Measurements from ENCODE around the gene TCEA2. TPM values are rescaled to one million over a fixed set of nuclear protein-coding genes. Genes with fewer than 3 reads are reported as not detected.

Gene TCEA2
- total RNA-seq, 2 donors from 2014 or later = 7.9 to 9.9 TPM

DNA sequence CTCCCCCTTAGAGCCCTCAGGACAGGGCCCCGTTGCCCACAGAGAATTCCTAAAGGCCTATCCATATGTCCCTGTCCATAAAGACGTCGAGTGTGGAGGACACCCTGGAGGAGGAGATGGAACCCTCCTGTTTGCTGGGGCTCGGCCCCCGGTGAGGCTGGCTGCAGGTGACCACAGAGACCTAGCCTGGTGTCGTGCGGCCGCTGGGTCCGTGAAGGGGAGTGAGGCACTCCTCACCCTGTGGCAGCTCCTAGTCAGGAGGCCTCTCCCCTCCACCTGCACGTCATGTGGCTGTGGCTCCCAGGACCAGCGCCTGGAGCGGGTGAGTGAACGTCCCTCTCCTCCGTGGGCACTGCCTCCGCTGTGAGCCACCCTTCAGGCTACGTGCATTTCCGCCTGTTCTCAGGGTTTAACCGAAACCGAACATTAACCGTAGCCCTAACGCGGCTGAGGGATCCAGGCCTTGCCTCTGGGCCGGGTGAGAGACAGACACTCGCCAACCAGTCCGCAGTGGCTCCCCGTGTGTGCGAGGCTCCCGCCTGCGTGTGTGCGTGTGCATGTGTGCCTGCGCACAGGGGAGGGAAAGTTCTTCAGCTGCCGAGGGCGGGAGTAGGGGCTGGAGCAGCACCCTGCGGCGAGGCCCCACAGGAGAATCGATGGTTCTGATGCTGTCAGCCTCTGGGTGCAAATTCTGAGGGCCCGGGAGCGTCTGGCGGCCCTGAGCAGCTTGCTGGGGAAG is 5.9 kb upstream of the TCEA2 start:
- no peak for DNase-seq
- no peak for ATAC-seq
- intact Hi-C loops (cut with DNase I, micrococcal nuclease) = loop anchor here in 1 of 2 donors (5.0 kb wide), 1 partner anchor 65 kb away; no protein-coding TSS in a partner anchor

DNA sequence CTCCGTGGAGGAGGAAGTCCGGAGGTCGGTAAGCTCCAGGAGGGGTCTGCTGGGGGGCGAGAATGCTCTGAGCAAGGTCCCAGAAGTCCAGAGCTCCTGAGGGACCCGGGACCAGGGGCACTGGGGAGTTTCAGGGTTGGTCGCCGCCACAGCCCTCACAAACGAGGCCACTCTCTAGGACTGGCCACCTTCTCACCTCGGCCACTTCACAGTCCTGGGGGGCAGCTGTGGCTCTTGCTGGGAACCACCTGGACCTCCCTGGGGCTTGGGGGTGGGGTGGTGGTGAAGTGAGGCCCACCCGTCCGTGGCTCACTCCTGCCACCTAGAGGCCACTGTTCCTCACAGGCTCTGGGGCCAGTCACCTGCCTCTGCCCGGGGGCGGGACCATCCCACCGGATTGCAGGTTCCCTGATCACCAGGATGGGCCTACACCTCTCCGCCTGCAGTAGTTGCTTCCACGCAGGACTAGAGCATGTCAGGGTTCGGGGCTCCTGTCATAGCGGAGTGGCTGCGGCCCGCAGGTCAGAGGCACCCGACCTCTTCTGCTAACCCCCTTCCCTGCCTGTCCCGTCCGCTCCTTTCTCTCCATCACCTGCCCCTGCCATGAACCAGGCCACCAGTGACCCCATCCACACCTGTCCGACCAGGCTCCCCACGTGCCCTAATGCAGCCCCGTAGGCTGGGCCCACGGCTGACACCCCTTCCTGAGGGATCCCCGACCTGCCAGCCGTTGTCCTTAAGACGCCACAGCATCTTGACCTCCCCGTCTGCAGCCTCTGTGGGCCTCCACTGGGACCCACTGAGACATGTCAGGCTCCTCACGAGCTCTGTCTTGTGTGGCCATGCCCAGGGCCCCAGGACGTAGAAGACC is 5.1 kb upstream of the TCEA2 start:
- ATAC-seq (peak; percentile 76), DNase-seq (peak in 1 of 2 donors; percentile 87)
- intact Hi-C loops (cut with DNase I, micrococcal nuclease) = loop anchor here in 1 of 2 donors (5.0 kb wide), 1 partner anchor 66 kb away; no protein-coding TSS in a partner anchor

DNA sequence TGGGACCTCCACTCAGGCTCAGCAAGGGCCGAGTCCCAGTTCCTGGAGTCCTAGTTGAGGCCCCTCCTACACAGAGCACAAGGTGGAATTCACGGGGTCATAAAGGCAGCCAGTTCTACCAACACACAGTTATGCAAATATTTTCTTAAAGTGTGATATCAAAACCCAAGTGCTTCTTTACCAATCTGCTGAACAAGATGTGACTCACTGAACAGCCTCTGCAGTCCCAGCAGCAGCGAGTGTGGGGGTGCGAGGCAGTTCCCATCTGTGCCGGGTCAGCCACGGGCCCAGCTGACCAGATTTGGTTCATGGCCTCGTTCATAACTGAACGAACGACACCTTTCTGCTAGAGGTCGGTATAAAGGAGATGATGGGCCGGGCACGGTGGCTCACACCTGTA is 4.5 kb upstream of the TCEA2 start:
- no peak for DNase-seq
- intact Hi-C loops (cut with DNase I, micrococcal nuclease) = loop anchor here in 1 of 2 donors (5.0 kb wide), 1 partner anchor 66 kb away; no protein-coding TSS in a partner anchor
- ATAC-seq = no peak

DNA sequence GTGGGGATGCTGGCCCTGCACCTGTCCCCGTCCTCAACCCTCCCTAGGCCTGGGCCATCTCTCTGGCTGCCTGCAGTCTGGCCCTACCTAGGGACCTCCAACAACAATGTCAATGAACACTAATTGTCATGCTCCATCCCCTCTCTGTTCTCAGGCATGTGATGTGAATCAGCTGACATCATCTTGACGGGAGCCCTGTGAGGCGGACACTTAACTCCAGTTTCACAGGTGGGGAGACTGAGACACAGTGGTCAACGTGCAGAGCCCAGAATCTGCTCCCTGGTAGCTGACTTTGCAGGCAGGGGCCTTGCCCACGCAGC is 762 bp upstream of the TCEA2 start:
- intact Hi-C loops (cut with DNase I, micrococcal nuclease) = no loop called here
- DNase-seq (no peak), ATAC-seq (no peak)

DNA sequence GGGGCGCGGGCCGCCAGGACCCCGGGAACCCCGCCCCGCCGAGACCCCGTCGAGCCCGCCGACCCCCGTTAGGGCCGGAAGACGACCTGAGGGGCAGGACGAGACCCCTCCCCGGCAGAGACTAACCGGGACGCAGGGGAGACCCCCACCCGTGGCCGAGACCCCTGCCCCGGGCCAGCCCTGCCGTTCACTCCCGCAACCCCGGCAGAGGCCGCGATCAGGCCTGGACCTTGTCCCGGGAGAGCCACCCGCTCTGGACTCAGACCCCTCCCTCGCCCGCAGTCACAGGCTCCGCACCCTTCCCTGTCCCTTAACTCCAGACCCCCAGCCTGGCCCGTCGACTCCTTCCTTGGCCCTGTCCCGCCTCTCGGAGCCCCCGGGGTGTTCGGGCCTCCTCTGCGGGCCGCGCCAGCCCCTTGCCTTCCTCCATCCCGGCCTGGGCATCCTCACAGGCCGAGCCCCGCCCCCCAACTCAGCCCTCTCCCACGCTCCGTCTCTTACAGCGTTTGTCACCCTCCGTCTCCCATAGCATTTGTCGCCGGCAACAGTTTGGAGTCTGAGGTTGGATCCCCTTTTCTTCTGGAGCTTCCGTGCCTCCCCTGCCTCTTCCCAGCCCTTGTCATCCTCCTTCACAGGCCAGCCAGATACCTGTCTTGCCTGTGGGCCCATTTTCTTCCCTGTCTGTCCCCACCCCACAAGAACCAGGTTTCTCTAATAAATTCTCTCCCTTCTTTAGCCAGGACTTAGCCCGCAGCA is 569 bp downstream of the TCEA2 start:
- intact Hi-C loops (cut with DNase I, micrococcal nuclease) = no loop called here
- DNase-seq = peak in 1 of 2 donors; percentile 53
- ATAC-seq = peak; percentile 22

DNA sequence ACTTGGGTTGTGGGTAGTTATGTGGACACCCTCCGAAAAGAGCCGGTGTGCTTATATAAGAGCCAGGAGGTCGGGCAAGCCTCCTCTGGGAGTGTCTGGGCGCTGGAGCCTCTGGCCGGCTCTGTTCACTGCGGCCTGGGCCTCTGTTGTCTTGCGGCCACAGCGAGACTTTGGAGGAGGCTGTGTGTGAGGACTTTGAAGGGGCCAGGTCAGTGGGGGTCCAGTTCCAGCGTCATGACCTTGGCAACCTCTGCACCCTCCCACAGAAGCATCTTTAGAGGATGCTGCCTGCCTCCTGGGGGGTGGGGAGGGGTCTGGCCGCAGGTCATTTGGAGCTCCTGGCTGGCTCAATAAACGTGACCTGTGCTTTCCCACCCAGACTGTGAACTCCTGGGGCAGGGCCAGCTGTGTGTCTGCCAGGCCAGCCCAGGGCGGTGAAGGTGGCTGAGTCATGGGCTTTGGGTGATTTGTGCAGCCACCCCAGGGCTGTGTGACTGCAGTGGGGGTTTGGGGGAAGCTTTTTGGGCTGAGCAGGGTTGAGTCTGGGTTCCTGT is 1.2 kb downstream of the TCEA2 start:
- ATAC-seq = no peak
- DNase-seq = no peak
- intact Hi-C loops (cut with DNase I, micrococcal nuclease) = no loop called here

DNA sequence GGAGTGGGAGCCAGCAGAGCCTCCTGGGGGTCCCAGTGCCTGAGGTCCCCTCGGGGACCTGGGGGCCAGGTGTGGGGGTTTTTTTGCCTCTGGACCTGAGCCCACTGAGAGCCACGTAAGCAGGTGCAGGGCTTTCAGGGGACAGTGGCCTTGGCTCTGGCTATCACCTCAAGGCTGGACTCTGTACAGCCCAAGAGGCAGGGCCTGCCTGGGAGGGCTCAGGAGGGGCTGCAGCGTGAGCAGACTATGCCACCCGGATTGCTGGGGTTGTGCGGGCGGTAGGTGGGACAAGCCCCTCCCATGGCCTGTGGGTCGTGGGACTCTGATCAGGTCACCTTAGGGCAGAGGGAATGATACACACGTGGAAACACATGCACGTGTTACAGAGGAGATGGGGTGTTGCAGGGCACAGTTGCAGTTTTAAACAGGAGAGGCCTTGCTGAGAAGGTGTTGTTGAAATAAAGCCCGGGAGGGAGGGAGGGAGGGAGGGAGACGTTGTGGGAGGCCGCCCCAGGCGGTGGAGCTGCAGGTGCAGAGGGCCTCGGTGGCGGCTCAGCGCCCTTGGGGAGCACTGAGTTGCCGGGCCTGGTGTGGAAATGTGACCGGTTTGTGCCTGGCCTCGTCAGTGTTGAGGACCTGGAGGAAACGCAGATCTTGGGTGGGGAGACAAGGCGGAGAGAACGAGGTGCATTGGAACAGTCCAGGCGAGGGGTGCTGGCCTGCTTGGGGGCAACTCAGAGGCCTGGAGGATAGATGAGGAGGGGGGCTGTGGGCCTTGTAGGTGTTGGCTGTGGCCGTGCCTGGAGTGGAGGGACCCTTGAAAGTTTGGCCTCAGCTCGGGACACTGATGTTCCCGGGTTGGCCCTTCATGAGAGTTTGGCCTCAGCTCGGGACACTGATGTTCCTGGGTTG is 2.3 kb downstream of the TCEA2 start:
- ATAC-seq = no peak
- intact Hi-C loops (cut with DNase I, micrococcal nuclease) = no loop called here

DNA sequence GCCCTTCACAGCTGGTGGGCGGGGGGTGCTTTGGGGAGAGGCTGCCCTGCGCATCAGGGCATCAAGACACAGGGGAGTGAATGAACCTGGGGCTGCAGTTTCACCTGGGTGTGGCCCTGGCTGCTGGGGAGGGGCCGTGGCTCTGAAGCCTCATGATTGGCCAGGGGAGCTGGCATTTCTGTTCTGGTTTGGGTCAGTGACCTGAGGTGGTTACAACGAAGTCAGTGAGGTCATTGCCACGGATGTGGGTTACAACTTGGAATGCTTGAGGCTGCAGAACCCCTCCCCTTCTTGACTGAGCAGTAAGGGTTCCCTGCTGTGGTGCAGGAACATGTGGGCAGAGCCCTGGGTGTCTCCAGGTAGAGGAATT is 3.0 kb downstream of the TCEA2 start:
- intact Hi-C loops (cut with DNase I, micrococcal nuclease) = no loop called here
- ATAC-seq (no peak), DNase-seq (peak in 1 of 2 donors; percentile 36)

More for the DNA sequence above, 2.3 kb downstream of the TCEA2 start:
- no peak for DNase-seq

DNA sequence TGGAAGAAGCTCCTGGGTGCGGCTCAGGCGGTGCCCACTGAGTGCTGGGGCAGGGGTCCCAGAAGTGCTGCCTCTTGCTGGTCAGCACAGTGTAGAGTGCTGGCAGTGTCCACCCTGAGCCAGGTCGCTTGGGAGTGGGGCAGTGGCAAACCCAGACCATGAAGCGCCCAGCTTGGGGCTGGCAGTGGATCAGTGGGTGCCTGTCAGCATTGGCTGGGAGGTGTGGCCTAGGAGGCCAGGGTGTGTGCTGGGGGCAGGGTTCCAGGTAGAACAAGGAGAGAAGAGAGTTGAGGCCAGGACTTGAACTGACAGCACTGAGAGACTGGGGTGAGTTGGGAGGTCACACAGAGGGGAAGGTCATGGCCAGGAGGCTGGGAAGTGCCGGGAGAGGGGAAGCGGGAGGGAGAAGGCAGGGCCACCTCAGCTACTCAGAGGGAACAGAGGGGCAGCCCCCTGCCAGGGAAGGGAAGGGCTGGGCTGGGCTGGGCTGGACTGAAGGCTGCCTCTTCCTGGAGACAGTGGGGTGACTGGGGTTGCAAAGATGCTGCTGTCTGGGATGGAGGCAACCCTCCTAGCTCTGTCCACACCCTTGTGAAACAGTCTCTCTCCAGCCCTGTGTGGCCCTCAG is 4.1 kb downstream of the TCEA2 start:
- DNase-seq (no peak), ATAC-seq (no peak)
- intact Hi-C loops (cut with DNase I, micrococcal nuclease) = no loop called here

DNA sequence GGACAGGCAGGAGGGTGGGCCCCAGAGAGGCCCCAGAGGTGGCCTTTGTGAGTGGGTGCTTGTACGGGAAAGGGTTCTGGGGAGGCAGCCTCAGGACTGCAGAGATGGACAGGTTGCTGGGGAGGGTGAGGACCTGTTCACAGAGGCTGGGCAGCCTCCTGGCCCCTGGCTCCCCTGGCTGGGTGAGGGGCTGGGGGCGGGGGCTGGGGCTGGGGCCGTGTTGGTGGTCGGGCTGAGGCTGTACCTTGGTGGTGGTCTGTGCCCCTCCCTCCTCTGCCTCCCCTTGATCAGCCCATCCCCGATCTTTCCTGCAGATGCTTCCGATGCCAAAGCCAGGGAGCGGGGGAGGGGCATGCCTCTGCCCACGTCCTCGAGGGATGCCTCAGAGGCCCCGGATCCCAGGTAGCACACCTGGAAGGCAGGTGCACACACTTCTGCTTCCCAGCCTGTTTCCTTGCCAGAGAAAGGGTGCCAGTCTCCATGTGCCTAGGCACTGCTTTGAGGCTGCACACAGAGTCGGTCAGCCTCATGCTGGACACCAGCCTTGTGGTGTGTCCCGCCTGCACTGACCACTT is 4.8 kb downstream of the TCEA2 start:
- ATAC-seq (no peak), DNase-seq (no peak)
- intact Hi-C loops (cut with DNase I, micrococcal nuclease) = no loop called here

DNA sequence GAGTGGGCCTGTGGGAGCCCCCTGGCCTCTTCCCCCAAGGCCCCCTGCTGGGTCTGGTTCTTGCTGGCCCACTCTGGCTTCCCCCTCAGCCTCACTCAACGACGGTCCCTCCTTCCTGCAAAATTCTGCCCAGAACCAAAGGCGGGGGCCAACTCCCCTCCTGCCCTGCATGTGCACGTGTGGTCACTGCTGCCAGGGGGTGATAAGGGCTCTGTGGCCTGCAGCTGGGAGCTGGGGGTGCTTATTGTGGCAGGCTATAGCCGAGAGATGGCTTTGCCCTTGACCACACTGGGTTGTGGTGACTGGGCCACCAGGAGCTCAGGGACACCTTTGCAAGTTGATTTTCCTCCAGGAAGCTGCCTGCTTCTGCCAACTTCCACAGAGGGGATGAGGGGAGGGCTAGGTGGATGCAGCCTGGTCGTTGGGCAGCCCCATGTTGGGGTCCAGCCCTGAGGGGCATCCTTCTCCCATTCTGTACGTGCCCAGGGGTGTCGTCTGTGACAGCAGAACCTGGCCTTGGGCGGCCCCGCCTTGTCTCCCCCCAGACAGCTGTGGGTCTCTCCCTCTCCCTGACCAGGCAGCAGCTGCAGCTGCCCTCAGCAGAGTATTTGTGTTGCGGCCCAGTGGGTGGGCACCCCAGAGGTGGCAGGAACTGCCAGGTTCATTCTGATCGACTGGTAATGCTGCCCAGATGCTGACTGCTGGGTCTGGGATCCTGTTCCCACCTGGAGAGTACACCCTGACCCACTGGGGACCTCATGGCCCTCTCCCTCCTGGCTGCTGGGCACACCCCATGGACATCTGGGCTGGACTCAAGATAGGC is 5.6 kb downstream of the TCEA2 start:
- intact Hi-C loops (cut with DNase I, micrococcal nuclease) = no loop called here
- DNase-seq = no peak
- ATAC-seq = no peak

DNA sequence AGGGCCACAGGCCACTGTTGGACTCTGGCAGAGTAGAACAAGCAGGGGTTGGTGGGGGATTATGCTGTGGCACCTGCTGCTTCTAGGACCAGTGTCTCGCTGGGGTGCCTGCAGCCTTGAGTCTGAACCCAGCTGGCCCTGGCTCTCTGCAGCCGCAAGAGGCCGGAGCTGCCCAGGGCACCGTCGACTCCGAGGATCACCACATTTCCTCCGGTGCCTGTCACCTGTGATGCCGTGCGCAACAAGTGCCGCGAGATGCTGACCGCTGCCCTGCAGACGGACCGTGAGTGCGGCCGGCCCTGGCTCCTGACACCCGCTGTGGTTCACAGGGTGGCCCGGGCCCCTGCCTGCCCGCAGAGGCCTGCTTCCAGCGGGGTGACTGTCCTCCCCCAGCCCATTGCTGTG is 6.2 kb downstream of the TCEA2 start:
- ATAC-seq (no peak), DNase-seq (no peak)
- intact Hi-C loops (cut with DNase I, micrococcal nuclease) = no loop called here

DNA sequence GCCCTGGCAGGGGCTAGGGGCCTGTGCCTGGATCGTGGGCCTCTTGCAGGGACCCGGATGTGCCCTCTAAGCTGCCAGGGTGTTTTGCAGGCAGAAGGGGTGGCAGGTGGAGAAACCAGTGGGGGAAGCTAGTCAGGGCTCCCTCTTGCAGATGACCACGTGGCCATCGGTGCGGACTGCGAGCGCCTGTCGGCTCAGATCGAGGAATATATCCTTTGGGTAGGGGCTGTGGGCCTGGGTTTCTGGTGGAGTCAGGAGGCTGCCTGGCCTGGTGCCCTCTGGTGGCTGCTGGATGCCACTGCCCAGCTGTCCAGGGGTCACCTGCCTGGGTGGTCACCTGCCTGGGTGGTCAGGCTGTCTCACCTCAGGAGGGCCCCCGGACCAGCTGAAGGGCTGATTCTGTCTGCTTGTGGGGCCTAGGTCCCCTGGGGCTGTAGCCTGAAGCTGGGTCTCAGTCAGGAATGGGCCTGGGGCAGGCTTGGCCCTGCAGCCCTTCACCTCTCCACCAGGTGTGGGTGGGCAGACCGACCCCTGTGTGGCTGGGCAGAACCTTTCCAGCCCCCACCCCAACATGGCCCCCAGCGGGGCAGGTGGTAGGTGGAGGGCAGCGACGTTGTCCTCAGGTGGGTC is 6.7 kb downstream of the TCEA2 start:
- intact Hi-C loops (cut with DNase I, micrococcal nuclease) = no loop called here
- DNase-seq (peak in 1 of 2 donors; percentile 40), ATAC-seq (peak; percentile 33)

DNA sequence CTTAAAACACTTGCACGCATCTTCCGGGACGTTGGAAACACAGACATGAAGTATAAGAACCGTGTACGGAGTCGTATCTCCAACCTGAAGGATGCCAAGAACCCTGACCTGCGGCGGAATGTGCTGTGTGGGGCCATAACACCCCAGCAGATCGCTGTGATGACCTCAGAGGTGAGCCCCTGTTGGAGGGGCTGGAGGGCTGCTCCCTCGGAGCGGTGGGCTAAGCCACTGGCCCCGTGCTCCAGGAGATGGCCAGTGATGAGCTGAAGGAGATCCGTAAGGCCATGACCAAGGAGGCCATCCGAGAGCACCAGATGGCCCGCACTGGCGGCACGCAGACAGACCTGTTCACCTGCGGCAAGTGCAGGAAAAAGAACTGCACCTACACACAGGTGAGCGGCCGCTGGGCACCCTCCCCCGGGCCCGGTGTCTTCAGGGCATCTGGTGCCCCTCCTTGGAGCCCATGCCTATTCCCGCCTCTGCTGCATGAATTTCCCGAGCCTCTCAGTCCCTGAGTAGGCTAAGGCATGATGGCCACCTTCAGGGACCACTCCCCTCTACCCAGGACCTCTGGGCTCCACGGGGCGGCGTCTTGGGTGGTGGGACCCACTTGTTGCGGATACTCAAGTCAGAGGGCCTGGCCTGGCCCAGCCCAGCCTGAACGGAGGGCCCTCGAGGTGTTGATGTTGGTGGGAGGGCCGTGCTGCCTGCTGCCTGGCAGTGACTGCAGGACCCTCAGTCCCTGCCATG is 7.4 kb downstream of the TCEA2 start:
- DNase-seq = no peak
- ATAC-seq = no peak
- intact Hi-C loops (cut with DNase I, micrococcal nuclease) = no loop called here
